Neural progenitor cell (in vitro differentiated cells): Measurements from ENCODE around the gene RHOA. TPM values are rescaled to one million over a fixed set of nuclear protein-coding genes. Genes with fewer than 3 reads are reported as not detected.
"Not testable (repeated sequence)": the region's sequence is repeated elsewhere in the genome, so short reads cannot be mapped to it uniquely, and the experiment has no call there.

Source experiments
- DNase-seq: peaks from one replicate; pipeline ENCODE4 v3.0.0-alpha.2; 2016; ENCODE audit warnings: low spot score
- H2AFZ ChIP-seq: fragments of 200-600 bp; sonication (generic); replicated peaks from 2 replicates; pipeline ENCODE4 v1.6.1; 2016; ENCODE audit warnings: antibody characterized with exemption
- H3F3A ChIP-seq: fragments of 200-600 bp; sonication (generic); 2 replicates; pipeline ENCODE4 v1.6.1; 2016; ENCODE audit warnings: antibody characterized with exemption, low read depth
- H3K27ac ChIP-seq: fragments of 200-600 bp; sonication (generic); 2 replicates; pipeline ENCODE4 v1.5.1; 2016; ENCODE audit warnings: mild to moderate bottlenecking
- H3K27me3 ChIP-seq: fragments of 200-600 bp; sonication (generic); 2 replicates; pipeline ENCODE4 v1.6.1; 2016; ENCODE audit warnings: mild to moderate bottlenecking, moderate library complexity
- H3K36me3 ChIP-seq: fragments of 200-600 bp; sonication (generic); 2 replicates; pipeline ENCODE4 v1.5.1; 2016
- H3K4me1 ChIP-seq: fragments of 200-600 bp; sonication (generic); 2 replicates; pipeline ENCODE4 v1.6.1; 2016; ENCODE audit warnings: mixed run types
- H3K4me2 ChIP-seq: fragments of 200-600 bp; sonication (generic); 2 replicates; pipeline ENCODE4 v1.6.1; 2016
- H3K4me3 ChIP-seq: fragments of 200-600 bp; sonication (generic); 2 replicates; pipeline ENCODE4 v1.5.1; 2016
- H3K79me2 ChIP-seq: fragments of 200-600 bp; sonication (generic); 2 replicates; pipeline ENCODE4 v1.6.1; 2016; ENCODE audit warnings: low read depth
- H3K9ac ChIP-seq: fragments of 200-600 bp; sonication (generic); 2 replicates; pipeline ENCODE4 v1.6.1; 2016
- H3K9me3 ChIP-seq: fragments of 200-600 bp; sonication (generic); 2 replicates; pipeline ENCODE4 v1.5.1; 2016; ENCODE audit warnings: low read depth
- H4K20me1 ChIP-seq: fragments of 200-600 bp; sonication (generic); 2 replicates; pipeline ENCODE4 v1.6.1; 2016; ENCODE audit warnings: low read depth
- H3K27ac Mint-ChIP-seq: 3 replicates; pipeline ENCODE4 v1.8.0; 2021; ENCODE audit warnings: mixed read lengths
- H3K27me3 Mint-ChIP-seq: 2 replicates; pipeline ENCODE4 v1.8.0; 2022; ENCODE audit warnings: low read depth, mild to moderate bottlenecking, inconsistent platforms, moderate library complexity, mixed read lengths; ENCODE audit not compliant: insufficient read depth
- H3K36me3 Mint-ChIP-seq: 3 replicates; pipeline ENCODE4 v1.8.0; 2021; ENCODE audit warnings: mixed read lengths
- H3K4me1 Mint-ChIP-seq: 3 replicates; pipeline ENCODE4 v1.8.0; 2021; ENCODE audit warnings: mixed read lengths
- H3K4me3 Mint-ChIP-seq: 3 replicates; pipeline ENCODE4 v1.8.0; 2021; ENCODE audit warnings: mild to moderate bottlenecking, moderate library complexity, mixed read lengths
- H3K9me3 Mint-ChIP-seq: 3 replicates; pipeline ENCODE4 v1.8.0; 2020; ENCODE audit warnings: mixed read lengths
- EZH2 ChIP-seq: fragments of 200-600 bp; sonication (generic); IDR thresholded peaks from 2 replicates; pipeline ENCODE4 v1.6.1; 2017; ENCODE audit warnings: antibody characterized with exemption, mild to moderate bottlenecking, moderate library complexity
- EZH2phosphoT487 ChIP-seq: fragments of 200-600 bp; sonication (generic); IDR thresholded peaks from 2 replicates; pipeline ENCODE4 v1.6.1; 2017; ENCODE audit warnings: antibody characterized with exemption
- total RNA-seq: library from RNA; depleted of rRNA; stranded (reverse); fragments of >200 nt; gene quantifications from 2 replicates; pipeline ENCODE4 v1.2.3, GENCODE V29; 2015; ENCODE audit warnings: low replicate concordance
- TF ChIP-seq, protein P1 (sequence below): fragments of 200-600 bp; sonication (generic); IDR thresholded peaks from 2 replicates; pipeline ENCODE4 v1.5.1; 2017; ENCODE audit warnings: antibody characterized with exemption, mild to moderate bottlenecking

The RHOA gene
- total RNA-seq, 1 donor from 2014 or later = 460 TPM

DNA sequence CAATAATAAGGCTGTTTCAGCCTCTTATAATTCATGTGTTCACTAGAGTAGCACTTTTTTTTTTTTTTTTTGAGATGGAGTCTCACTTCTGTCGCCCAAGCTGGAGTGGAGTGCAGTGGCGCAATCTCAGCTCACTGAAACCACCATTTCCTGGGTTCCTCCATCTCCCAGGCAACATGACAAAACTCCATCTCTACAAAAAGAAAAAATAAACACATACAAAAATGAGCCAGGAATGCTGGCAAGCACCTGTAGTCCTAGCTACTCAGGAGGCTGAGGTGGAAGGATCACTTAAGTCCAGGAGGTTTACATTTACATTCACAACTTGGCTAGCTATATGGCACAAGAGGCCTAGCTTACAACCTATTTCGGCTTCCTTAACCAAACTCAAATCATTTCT is 78.7 kb downstream of the RHOA start:
- Mint-ChIP-seq H3K4me1 (peaks cover 2% of the 10 kb centered on the region), H3K27me3 (no peaks in the 10 kb centered on the region), H3K27ac (no peak overlapping the region), H3K4me3 (no peak overlapping the region), H3K9me3 (no peaks in the 10 kb centered on the region), H3K36me3 (peaks cover 21% of the 10 kb centered on the region)
- TF ChIP-seq EZH2 (no peak), EZH2phosphoT487 (no peak)
- TF ChIP-seq, protein P1, sequence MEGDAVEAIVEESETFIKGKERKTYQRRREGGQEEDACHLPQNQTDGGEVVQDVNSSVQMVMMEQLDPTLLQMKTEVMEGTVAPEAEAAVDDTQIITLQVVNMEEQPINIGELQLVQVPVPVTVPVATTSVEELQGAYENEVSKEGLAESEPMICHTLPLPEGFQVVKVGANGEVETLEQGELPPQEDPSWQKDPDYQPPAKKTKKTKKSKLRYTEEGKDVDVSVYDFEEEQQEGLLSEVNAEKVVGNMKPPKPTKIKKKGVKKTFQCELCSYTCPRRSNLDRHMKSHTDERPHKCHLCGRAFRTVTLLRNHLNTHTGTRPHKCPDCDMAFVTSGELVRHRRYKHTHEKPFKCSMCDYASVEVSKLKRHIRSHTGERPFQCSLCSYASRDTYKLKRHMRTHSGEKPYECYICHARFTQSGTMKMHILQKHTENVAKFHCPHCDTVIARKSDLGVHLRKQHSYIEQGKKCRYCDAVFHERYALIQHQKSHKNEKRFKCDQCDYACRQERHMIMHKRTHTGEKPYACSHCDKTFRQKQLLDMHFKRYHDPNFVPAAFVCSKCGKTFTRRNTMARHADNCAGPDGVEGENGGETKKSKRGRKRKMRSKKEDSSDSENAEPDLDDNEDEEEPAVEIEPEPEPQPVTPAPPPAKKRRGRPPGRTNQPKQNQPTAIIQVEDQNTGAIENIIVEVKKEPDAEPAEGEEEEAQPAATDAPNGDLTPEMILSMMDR = no peak
- no peak for DNase-seq
- H3K4me3 ChIP-seq = no peak overlapping the region
- H3K79me2 ChIP-seq = peaks cover 19% of the 10 kb centered on the region
- H4K20me1 ChIP-seq = no peaks in the 10 kb centered on the region
- no peaks in the 10 kb centered on the region for H3F3A ChIP-seq
- no peak overlapping the region for H2AFZ ChIP-seq
- no peak overlapping the region for H3K9ac ChIP-seq
- no peaks in the 10 kb centered on the region for H3K4me1 ChIP-seq
- no peaks in the 10 kb centered on the region for H3K27me3 ChIP-seq
- H3K36me3 ChIP-seq = no peaks in the 10 kb centered on the region
- H3K9me3 ChIP-seq = no peaks in the 10 kb centered on the region
- H3K4me2 ChIP-seq = no peak overlapping the region
- no peak overlapping the region for H3K27ac ChIP-seq

- Histone ChIP-seq H2AFZ (no peak overlapping the region), H3K27me3 (no peaks in the 10 kb centered on the region), H3K79me2 (no peaks in the 10 kb centered on the region), H3F3A (no peaks in the 10 kb centered on the region), H3K9ac (no peak overlapping the region), H3K27ac (no peak overlapping the region), H3K4me1 (no peaks in the 10 kb centered on the region), H3K4me2 (no peak overlapping the region), H3K36me3 (no peaks in the 10 kb centered on the region), H3K9me3 (no peaks in the 10 kb centered on the region), H4K20me1 (no peaks in the 10 kb centered on the region), H3K4me3 (no peak overlapping the region)
- Mint-ChIP-seq H3K9me3 (no peaks in the 10 kb centered on the region), H3K4me3 (no peak overlapping the region), H3K36me3 (peaks cover 29% of the 10 kb centered on the region), H3K27ac (no peak overlapping the region), H3K4me1 (no peaks in the 10 kb centered on the region), H3K27me3 (no peaks in the 10 kb centered on the region)
- DNase-seq = no peak
- no peak for TF ChIP-seq EZH2
- TF ChIP-seq, protein P1 = no peak
- no peak for TF ChIP-seq EZH2phosphoT487
Measured at GRCh38 chr3:49329186-49329585, 82.6 kb downstream of the RHOA start.

DNA sequence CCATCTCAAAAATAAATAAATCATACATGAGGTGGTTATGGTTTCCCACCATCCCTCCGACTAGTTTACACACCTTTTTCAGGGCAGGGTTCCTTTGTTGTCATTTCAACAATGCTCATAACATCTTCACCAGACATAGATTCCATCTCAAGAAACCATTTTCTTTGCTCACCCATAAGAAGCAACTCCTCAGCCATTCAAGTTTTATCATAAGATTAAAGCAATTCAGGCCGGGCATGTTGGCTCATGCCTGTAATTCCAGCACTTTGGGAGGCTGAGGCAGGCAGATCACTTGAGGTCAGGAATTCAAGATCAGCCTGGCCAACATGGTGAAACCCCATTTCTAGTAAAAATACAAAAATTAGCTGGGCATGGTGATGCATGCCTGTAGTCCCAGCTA is 83.4 kb downstream of the RHOA start:
- not testable (repeated sequence) for H3K4me3 Mint-ChIP-seq, H3K27ac Mint-ChIP-seq, H3K9me3 ChIP-seq, H3K36me3 ChIP-seq, H3F3A ChIP-seq, DNase-seq, H3K4me2 ChIP-seq, H3K4me1 ChIP-seq, H3K27ac ChIP-seq, H3K9me3 Mint-ChIP-seq, H2AFZ ChIP-seq, H3K27me3 Mint-ChIP-seq, H3K79me2 ChIP-seq, H3K4me1 Mint-ChIP-seq, H3K9ac ChIP-seq, H4K20me1 ChIP-seq, H3K4me3 ChIP-seq, H3K27me3 ChIP-seq
- peaks cover 32% of the 10 kb centered on the region for H3K36me3 Mint-ChIP-seq

DNA sequence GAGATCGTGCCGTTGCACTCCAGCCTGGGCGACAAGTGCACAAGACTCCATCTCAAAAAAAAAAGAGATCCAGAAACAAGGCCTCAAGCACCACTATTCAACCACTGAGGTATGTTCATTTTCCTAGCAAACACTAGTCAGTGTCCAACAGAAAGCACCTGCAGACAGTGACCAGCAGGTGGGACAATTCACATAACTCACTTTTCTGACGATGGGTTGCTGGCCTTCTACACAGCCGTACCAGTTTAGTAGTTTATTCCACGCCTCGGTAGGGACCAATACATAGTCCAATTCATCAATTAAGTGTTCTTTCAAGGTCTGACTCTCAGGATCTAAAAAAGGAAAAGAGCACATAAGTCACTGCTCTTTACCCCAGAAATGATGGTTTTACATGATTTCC is 84.3 kb downstream of the RHOA start:
- Histone ChIP-seq H2AFZ (no peak overlapping the region), H3K4me1 (no peaks in the 10 kb centered on the region), H3K27me3 (no peaks in the 10 kb centered on the region), H4K20me1 (no peaks in the 10 kb centered on the region), H3K4me3 (no peak overlapping the region), H3K9me3 (no peaks in the 10 kb centered on the region), H3K4me2 (no peak overlapping the region), H3K9ac (no peak overlapping the region), H3F3A (no peaks in the 10 kb centered on the region), H3K79me2 (no peaks in the 10 kb centered on the region), H3K27ac (no peak overlapping the region), H3K36me3 (no peaks in the 10 kb centered on the region)
- no peak overlapping the region for H3K27ac Mint-ChIP-seq
- no peaks in the 10 kb centered on the region for H3K27me3 Mint-ChIP-seq
- H3K4me3 Mint-ChIP-seq = no peak overlapping the region
- peaks cover 29% of the 10 kb centered on the region for H3K36me3 Mint-ChIP-seq
- DNase-seq = peak; percentile 16
- no peaks in the 10 kb centered on the region for H3K9me3 Mint-ChIP-seq
- H3K4me1 Mint-ChIP-seq = no peaks in the 10 kb centered on the region
- no peak for TF ChIP-seq EZH2phosphoT487
- TF ChIP-seq, protein P1 = peak; percentile 27
